GM18870 (cell line): ENCODE data around the gene BLOC1S5.

Experiments used
- ATAC-seq: cut with Tn5 transposase; IDR thresholded peaks from one replicate; pipeline ENCODE4 v1.9.1; 2021; ENCODE audit warnings: moderate library complexity; ENCODE audit not compliant: unreplicated experiment

The BLOC1S5 gene

GRCh38 chr6:8063761-8064637 is at the start of gene BLOC1S5:
TSS of gene BLOC1S5 (minus strand) at chr6:8064389. CDS start at chr6:8064376, 13 bp downstream.
- peak; percentile 83 for ATAC-seq

- no peak for ATAC-seq
Measured at GRCh38 chr6:8113131-8113654, 49.0 kb upstream of the BLOC1S5 start.

GRCh38 chr6:8110725-8111124 is 46.5 kb upstream of the BLOC1S5 start:
- no peak for ATAC-seq

- ATAC-seq, result peak; percentile 83
Measured at GRCh38 chr6:8110117-8110721, 46.0 kb upstream of the BLOC1S5 start.

GRCh38 chr6:8108759-8109539 is 44.8 kb upstream of the BLOC1S5 start:
- no peak for ATAC-seq

- no peak for ATAC-seq
Measured at GRCh38 chr6:8108031-8108660, 44.0 kb upstream of the BLOC1S5 start.

GRCh38 chr6:8105791-8106190 is 41.6 kb upstream of the BLOC1S5 start:
- no peak for ATAC-seq

GRCh38 chr6:8103726-8104125 is 39.5 kb upstream of the BLOC1S5 start:
- no peak for ATAC-seq

- peak; percentile 99 for ATAC-seq
Measured at GRCh38 chr6:8102122-8102958, 38.2 kb upstream of the BLOC1S5 start, which contains the start of gene EEF1E1. TSS of gene EEF1E1 (minus strand) at chr6:8102548. CDS start at chr6:8102521, 27 bp downstream.

- ATAC-seq, result no peak
Measured at GRCh38 chr6:8100159-8100854, 36.1 kb upstream of the BLOC1S5 start.

- no peak for ATAC-seq
Measured at GRCh38 chr6:8090650-8091049, 26.5 kb upstream of the BLOC1S5 start.

GRCh38 chr6:8088886-8089285 is 24.7 kb upstream of the BLOC1S5 start:
- no peak for ATAC-seq

GRCh38 chr6:8087870-8088754 is 23.9 kb upstream of the BLOC1S5 start:
- no peak for ATAC-seq

- no peak for ATAC-seq
Measured at GRCh38 chr6:8086755-8087306, 22.6 kb upstream of the BLOC1S5 start.

GRCh38 chr6:8085053-8085511 is 20.9 kb upstream of the BLOC1S5 start:
- no peak for ATAC-seq

- ATAC-seq, result no peak
Measured at GRCh38 chr6:8084586-8084985, 20.4 kb upstream of the BLOC1S5 start.

- no peak for ATAC-seq
Measured at GRCh38 chr6:8082954-8083858, 19.0 kb upstream of the BLOC1S5 start.
